ENCODE measurements around the gene DDIT3.
"Not testable (repeated sequence)": the region's sequence is repeated elsewhere in the genome, so short reads cannot be mapped to it uniquely, and the experiment has no call there.

DDIT3 gene, protein sequence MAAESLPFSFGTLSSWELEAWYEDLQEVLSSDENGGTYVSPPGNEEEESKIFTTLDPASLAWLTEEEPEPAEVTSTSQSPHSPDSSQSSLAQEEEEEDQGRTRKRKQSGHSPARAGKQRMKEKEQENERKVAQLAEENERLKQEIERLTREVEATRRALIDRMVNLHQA

DNA sequence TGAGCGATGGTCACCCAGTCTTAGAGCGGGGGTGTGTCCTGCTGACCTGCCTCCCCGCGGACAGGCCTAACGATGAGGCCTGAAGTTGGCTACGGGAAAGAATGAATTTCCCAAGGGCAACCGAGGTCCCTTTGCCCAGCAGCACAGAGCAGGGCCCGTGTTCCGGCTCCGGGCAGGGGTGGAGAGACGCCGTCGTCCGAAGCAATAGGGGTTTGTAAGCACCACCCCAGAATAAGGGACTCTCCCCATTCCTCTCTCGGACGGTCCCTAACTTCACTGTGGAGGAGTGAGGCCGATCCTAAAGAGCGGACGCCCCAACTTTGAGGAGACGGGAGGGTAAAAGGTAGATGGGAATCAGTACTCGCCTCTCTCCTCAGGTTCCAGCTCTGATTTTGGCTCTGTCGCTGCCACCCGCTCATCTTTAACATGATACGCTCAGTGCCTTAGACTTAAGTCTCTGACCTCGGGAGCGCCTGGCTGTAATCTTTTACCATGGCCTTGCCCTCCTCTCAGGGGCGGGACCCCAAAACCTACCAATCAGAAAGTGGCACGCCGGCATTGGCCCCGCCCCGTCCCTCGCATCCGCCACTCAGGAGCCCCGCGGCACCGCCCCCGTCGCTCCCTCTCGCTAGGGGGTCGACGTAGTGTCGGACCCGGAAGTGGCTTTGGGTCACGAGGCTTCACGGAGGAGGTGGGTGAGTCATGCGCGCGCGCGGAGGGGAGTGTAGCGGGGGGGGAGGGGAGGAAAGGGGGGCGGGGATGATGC is at the start of gene DDIT3:
DDIT3 (minus strand) TSS at position 462 of the 766 bp plus-strand sequence. CDS start 3,108 bp downstream, outside the sequence.
- DNase-seq, result peak; percentile 100

DNA sequence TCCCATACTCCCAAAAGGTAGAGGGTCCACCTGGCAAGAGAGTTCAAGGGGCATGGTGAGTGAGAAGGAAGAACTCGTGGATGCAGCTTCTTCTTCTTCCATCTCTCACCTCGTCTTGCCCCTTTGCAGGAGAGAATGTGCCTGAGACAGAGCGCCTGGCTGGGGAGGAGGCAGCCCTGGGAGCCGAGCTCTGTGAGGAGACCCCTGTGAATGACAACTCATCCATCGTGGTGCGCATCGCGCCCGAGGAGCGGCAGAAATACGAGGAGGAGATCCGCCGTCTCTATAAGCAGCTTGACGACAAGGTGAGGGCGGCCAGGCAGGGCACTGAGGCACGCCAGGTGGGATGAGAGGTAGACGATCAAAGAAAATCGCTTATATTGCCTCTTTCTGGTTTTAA is 49.5 kb upstream of the DDIT3 start:
- DNase-seq, result no peak

DNA sequence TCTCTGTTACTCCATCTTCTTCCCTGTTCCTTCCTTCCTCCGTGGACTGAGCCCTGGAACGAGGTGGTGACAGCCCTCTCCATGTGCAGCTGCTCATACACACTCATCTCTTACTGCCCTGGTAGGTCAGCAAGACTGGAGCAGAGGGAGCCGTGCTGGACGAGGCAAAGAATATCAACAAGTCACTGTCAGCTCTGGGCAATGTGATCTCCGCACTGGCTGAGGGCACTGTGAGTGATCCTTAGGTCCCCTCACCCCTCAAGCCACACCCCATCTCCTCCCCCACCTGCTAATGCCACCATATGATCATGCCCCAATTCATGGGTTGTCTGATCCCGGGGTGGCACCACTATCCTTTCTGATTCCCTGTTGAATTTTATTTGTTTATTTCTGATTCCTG is 48.5 kb upstream of the DDIT3 start:
- no peak for DNase-seq

DNA sequence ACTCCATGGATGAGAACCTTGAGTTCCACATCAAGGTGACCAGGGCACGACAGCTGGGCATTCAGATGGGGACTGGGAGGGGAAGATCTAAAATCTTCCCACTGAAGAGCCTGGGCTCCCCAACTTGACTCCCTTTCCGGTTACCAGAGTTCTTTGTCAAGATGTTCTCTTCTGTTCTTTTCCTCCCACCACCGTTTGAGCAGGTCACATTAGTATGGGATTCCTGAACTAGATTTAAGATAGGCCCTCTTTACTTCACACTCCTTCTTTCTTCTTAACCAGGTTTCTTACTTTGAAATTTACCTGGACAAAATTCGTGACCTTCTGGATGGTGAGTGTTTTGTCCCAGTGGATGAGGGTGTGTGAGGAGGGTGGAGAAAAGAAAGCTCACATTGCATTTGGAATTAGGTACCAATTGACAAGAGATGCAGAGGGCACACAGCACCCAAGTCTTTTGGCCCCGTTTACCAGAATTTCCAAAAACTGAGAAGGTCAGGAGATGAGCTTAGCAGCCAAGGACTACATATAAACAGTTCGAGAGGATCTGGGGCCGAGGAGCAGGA is 43.9 kb upstream of the DDIT3 start:
- no peak for DNase-seq

DNA sequence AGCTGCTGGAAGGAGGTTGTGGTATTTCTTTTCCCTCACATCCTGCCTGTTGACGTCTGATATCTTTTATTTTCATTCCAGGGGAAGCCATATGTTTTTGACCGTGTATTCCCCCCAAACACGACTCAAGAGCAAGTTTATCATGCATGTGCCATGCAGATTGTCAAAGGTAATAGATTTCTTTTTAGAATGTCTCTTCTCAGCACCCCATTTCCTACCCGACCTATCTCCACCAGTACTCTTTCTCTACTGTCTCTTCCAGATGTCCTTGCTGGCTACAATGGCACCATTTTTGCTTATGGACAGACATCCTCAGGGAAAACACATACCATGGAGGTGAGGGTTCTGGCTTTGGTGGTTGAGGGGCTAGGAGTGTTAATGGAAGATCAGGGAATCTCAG is 43.0 kb upstream of the DDIT3 start:
- no peak for DNase-seq

DNA sequence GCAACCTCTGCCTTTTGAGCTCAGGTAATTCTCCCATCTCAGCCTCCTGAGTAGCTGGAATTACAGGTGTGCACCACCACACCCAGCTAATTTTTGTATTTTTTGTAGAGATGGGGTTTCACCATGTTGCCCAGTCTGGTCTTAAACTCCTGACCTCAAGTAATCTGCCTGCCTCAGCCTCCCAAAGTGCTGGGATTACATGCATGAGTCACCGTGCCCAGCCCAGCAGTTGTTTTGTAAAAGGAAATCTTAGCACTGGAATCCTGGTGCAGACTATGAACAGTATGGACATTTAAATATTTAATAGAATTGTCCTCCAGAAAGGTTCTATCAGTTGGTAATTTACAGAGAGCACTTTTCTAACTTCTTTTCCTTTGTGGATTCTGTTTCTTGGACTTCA is 40.8 kb upstream of the DDIT3 start:
- DNase-seq, result not testable (repeated sequence)

DNA sequence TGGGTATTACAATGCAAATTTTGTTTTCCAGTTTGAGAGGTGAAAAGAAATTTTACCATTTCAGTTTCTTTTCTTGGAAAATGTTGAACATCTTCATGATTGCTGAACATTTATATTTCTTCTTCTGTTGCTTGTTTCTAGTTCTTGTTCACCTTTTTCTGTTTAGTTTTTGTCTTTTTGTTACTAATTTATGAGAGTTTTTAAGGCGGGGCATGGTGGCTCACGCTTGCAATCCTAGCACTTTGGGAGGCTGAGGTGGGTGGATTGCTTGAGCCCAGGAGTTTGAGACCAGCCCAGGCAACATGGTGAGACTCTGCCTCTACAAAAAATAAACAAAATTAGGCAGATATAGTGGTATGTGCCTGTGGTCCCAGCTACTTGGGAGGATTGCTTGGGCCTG is 40.2 kb upstream of the DDIT3 start:
- no peak for DNase-seq

DNA sequence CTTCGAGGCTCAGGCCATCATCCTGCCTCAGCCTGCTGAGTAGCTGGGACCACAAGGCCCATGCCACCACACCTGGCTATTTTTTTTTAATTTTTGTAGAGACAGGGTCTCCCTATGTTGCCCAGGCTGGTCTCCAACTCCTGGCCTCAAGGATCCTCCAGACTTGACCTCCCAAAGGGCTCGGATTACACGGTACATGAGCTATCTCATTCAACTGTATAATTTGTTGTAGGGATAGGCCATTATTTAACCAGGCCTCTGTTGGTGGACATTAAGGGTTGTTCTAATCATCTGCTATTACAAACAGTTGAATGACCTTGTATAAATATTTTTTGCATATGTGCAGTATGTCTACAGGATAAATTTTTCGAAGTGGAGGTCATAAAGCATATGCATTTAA is 38.5 kb upstream of the DDIT3 start:
- DNase-seq, result no peak

DNA sequence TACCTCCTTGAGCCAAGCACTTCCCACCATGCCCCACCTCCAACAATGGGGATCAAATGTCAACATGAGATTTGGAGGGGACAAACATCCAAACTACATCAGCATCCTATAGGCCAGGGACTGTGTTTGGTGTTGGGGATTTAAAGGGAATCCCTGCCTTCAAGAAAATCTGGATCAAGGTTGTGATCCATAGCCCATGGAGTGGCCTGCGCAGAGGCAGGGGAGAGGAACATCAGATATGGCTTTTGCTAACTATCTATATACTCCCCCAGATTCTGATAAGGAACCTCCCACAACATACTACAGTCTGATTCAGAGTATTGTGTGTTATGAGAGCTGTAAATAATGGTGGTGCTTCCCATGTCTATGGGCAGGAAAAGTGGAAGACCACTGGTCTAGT is 34.6 kb upstream of the DDIT3 start:
- DNase-seq, result no peak

DNA sequence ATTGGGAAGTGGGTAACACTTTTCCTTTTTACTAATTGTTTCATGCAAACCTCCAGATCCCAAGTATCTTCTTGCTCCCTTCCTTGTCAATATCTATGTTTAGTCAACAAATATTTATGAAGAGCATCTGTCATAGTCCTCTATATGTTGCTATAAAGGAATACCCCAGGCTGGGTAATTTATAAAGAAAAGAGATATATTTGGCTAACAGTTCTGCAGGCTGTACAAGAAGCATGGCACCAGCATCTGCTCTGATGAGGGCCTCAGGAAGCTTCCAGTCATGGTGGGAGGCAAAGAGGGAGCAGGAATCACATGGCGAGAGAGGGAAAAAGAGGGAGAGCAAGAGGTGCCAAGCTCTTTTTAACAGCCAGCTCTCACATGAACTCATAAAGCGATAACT is 34.1 kb upstream of the DDIT3 start:
- DNase-seq, result no peak

DNA sequence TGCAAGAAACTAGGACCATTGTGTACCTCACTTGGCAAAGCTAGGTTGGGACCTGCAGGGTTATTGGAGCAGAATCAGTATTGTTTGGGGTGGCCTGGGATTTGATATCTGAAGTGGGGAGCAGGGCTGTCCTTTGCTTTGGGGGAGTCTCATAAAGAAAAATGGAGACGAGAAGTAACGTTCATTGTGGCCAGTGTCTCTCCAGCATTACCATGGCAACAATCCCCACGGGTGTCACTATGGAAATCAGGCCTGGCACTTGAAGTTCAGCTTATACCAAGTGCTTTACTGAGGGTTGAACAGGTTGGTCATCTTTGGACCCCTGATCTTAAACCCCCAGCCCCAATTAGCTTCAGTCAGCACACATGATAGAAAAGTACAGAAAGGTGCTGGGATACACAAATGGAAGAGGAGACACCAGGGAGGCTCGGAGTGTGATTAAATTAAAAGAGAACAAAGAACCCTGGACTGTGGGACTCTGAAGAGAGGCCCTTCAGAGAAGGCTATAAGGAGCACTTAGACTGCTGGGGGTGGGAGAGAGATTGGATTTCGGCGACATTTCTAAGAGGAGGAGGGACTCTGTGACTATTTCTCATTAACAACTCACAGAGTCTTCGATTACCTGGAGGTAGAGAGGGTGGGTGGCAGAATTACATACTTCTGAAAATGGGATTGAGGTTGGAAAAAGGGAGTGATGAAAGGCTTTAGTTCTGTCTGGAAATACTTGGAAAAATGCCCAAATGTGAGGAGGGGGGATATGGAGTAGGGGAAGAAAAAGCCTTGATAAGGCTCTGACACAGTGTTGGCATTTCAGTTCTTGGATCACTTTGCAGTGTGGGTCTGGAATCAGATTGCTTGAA is 33.3 kb upstream of the DDIT3 start:
- DNase-seq, result no peak

DNA sequence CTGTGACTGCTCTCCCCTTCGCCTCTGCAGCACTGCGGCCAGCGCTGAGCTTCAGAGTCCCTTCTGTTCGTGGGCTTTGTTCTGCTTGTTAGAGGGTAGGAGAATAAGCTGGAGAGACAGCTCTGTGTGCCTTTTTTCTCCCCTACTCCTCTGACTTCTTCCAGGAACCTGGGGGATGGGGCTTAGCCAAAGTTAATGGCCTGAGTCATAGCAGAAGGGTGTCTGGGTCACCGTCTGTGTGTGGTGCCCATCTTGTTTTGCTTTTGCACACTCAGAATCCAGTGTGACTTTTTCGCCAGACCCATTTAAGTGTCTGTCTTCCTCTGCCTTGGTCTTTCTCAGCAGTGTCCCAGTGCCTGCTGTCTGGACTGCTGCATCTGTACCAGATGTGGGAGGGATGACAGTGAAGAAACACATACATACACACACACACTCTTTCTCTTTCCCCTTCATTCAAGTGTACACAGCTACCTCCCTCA is 32.6 kb upstream of the DDIT3 start:
- DNase-seq, result no peak

DNA sequence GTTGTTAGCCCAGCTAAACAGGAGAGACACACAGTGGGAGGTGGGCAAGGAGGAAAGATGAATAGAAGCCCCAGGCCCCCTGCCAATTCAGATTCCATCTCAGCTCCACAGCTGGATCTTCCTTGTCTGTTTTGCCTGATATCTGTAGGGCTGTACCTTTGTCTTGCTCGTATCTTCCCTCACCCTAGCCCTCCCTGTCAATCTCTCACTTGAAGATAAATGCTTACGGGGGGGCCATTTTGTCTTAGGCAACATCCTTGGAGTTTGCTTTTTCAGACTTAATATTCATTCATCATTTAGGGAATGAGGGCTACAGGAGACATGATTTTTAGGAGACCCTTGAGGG is 32.0 kb upstream of the DDIT3 start:
- no peak for DNase-seq

DNA sequence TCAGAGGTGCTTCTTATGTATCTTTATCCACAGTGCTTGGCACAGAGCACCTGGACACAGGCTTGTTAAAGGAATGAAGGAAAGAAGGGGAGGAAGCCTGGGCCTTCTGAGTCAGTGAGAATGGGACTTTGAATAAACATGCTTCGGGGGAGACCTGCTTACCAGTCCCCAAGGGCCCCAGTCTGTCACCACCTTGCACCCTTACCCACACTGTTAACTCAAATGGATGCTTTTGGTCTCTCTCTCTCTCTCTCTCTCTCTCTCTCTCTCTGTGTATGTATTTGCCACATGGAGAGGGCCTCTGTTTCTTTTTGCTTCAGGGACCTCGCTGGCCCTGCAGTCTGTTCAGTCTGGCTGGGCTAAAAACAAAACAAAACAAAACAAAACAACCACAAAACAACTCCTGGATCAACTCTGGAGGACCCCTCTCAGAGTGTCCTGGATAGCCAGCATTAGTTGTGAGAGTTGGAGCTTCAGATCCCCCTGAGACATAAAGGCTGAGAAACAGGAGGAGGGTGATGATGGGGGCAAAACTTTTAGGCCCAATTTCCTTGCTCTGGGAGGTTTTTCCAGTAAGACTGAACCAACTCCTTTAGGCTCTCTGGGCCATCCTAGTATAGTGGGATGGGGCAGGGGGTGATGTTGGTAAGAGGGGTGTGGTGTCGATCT is 31.5 kb upstream of the DDIT3 start:
- DNase-seq, result no peak

DNA sequence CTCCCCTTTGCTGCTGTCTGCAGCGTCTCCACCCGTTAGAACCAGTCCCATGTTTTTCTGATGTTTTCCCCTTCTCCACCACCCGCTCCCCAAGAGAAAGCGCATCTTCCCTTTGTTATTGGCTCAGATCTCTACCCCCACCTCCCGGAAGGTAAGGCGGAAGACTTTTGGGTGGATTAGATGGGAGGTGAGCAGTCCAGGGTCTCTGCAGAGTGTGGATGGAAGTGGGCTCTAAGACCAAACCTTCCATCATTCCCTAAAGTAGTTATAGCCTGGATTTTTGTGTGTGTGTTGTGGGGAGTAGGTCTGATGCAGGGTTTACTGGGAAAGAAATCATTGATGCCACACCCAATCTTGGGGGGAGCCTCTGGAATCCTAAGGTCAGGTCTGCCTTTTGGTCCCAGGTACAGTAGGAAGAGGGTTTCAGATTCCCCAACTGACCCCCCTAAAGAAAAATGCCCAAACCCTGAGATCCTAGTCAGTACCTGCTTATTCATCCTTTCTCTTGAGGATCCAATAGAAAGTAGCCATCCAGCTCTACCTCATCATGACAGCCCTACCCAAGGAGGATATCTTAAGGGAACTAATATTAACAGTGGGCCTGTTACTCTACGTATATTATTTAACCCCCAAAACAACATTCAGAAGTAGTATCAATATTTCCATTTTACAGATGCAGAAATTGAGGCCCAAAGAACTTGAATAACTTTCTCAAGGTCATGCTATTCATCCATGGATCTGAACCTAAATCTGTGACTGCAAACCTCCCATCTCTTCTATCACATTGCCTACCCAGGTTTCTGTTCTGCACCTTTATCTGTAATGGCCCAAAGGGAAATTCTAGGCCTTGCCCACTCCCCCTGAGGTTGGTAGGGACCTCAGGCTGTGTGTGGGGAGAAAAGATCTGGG is 30.6 kb upstream of the DDIT3 start:
- no peak for DNase-seq

DNA sequence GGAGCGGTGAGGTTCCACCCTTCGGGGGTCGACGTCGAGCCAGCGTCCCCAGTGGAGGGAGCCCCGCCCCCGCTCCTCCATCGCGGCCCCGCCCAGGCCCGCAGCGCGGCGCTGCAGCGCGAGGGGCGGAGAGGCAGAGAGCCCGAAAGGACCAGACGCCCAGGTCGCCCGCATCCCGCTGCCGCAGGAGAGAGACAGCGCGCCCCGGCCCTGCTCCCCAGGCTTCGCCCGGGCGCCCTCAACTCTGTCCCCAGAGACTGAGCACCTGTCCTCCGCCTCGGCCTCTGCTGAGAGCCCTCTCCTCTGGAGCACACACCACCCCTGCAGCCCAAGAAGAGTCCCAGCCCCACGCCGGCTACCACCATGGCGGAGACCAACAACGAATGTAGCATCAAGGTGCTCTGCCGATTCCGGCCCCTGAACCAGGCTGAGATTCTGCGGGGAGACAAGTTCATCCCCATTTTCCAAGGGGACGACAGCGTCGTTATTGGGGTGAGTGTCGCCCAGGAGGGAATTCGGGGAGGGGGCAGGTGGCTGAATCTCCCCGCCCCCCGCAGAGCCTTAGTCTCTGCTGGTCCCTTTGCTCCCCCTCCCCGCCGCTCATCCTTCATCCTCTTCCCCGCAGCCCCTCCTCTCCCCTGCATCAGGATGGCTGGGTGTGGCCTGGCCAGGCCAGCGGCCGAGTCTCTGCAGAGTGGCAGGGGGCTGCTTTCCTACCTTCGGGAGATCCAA is 29.8 kb upstream of the DDIT3 start, which contains the start of gene KIF5A:
KIF5A (plus strand) TSS at position 136 of the 732 bp plus-strand sequence; CDS start at position 364, 228 bp downstream.
- DNase-seq, result peak; percentile 29 to 63

DNA sequence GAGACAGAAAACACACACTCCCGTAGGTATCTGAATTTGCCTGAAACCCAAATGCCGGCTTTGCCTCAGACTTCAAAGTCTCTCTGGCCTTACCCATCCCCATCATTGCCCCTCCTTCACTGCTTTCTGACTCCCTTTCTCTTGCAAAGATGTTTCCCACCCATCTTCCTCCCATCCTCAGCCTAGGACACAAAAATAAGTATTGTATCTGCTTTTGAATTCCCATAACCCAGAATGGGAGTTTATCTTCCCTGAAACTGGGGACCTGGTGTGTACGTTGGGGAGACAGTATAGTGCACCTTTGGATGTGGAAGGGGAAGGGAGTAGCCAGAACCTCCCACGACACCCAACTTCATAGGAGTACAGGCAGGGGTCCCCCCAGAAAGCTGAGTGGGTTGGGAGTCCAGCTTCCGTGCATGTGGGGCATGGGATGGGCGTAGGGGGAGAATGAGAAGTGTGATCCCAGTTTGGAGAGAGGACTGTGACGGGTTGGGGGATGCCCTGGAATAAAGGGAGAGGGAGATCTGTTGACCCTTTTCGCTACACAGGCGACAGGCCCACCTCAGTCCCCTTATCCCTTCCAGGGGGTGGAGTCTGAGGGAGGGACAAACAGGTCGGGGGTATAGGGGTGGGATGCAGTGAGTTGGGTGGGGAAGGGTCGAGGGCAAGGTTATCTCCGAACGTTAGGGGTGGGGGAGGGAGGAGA is 29.0 kb upstream of the DDIT3 start:
- no peak for DNase-seq

DNA sequence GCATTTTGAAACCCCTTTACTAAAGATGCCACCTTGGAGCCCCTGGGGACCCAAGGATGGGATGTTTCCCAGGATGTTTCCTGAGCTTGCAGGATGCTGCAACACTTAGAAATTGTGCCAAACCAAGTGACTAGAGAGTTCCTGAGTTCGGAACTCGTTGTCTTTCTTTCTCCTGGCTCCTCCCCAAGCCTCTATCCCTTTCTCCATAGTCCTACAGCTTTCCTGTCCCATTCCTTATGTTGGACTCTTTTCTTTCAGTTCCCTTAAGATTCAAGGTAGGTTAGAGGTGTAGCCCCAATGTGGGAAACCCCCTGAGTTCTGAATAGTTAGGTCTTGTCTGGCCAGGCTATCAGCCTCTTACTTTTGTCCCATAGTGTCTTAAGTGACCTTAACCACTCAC is 28.2 kb upstream of the DDIT3 start:
- DNase-seq, result no peak

DNA sequence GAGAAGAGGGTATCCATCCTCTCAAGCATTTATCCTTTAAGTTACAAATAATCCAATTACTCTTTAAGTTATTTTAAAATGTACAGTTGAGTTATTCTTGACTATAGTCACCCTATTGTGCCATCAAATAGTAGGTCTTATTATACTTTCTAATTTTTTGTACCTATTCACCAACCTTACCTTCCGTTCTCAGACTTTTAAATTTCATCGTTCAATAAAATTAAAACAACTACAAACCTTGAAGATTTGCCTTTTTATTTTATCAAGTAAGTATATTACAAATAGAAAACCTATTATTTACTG is 27.6 kb upstream of the DDIT3 start:
- no peak for DNase-seq

DNA sequence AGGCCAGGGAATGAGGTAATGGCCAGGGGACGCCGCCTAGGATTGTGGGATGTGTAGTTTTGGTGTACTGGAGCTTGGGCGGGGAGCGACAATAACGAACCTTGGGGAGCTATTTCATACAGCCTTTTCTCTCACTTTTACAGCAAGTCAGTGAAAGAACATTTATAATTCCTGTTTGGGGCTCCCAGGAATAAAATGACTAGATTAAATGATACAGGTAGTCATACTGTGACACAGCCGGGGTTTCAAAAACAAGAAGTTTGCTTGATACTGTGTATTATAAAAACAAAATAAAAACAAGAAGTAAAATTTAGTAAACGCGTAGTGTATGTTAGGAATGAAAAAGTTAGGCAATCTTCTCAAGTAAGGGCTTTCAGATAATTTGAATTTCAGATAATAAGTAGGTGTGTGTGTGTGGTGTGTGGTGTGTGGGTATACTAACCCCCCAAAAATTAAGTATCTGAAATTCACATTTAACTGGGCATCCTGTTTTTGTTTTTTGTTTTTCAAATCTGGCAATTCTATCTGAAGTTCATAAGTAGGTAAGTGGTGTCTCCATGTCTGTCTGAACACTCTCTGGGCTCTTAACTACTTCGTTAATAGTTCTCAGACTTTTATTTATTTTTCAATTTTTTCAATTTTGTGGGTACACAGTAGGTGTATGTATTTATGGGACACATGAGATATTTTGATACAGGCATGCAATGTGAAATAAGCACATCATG is 27.1 kb upstream of the DDIT3 start:
- no peak for DNase-seq
